HepG2 (cell line): ENCODE measurements around the gene RPS6KA2. TPM values are rescaled to one million over a fixed set of nuclear protein-coding genes. Genes with fewer than 3 reads are reported as not detected.

ENCODE experiments used
- ATAC-seq: fragments of 200-7000 bp; cut with Tn5 transposase; 3 replicates; pipeline ENCODE4 v1.9.1; 2020; ENCODE audit warnings: mild to moderate bottlenecking, moderate library complexity
- BruUV-seq: library from RNA; stranded (reverse); fragments of 400-500 nt; replicated peaks from 2 replicates; lab custom pipeline; 2021; lab: Mats Ljungman, UMichigan
- CTCF ChIA-PET: fragments of 300-600 bp; formaldehyde crosslinking; extraction: SDS; loops from one replicate; lab custom pipeline; 2021; ENCODE audit warnings: low total read pairs, inconsistent platforms, low intra/inter-chr PET ratio; lab: Yijun Ruan, JAX
- POLR2A ChIA-PET: fragments of 350-600 bp; sonication (Branson Sonifier 250); formaldehyde crosslinking; loops from one replicate; lab custom pipeline; 2020; ENCODE audit warnings: antibody characterized with exemption, inconsistent platforms; lab: Yijun Ruan, JAX
- DNase-seq: peaks from one replicate; pipeline ENCODE4 v3.0.0-alpha.2; 2015; ENCODE audit warnings: low spot score
- FAIRE-seq: peaks from 3 replicates; lab custom pipeline; 2011; peaks lifted over from hg19 to GRCh38; lab: Jason Lieb, UNC
- H2AFZ ChIP-seq: one replicate; pipeline ENCODE4 v1.6.1; 2011; ENCODE audit warnings: low read length, inconsistent platforms
- H3K27ac ChIP-seq: fragments of 300-600 bp; 3 replicates; pipeline ENCODE4 v1.8.0; 2011; ENCODE audit warnings: mixed run types, mild to moderate bottlenecking, mixed read lengths, low read length, inconsistent platforms; ENCODE audit not compliant: insufficient read depth; ENCODE audit errors: extremely low read length
- H3K27me3 ChIP-seq, 2 experiments: fragments of 200-600 bp in 1 of 2; 2 replicates in 1 of 2; 3 replicates in 1 of 2; pipeline versions ENCODE4 v1.6.0 to v1.8.0; 2011; ENCODE audit warnings: low read length in 2 of 2, mild to moderate bottlenecking in 2 of 2, moderate library complexity in 2 of 2, inconsistent platforms in 1 of 2; ENCODE audit not compliant: insufficient read depth in 2 of 2, control insufficient read depth in 1 of 2
- H3K36me3 ChIP-seq, 2 experiments: fragments of 200-600 bp in 1 of 2; replicated peaks in 1 of 2; 2 replicates in 1 of 2; 3 replicates in 1 of 2; pipeline versions ENCODE4 v1.5.1 to v1.8.0; 2011; ENCODE audit warnings: low read length in 2 of 2, inconsistent platforms in 1 of 2; ENCODE audit not compliant: insufficient read depth in 2 of 2, control insufficient read depth in 1 of 2
- H3K4me1 ChIP-seq: 2 replicates; pipeline ENCODE4 v1.5.1; 2012; ENCODE audit warnings: low read length, inconsistent platforms; ENCODE audit not compliant: insufficient read depth
- H3K4me2 ChIP-seq: 2 replicates; pipeline ENCODE4 v1.6.0; 2011; ENCODE audit warnings: low read depth, low read length, inconsistent platforms
- H3K4me3 ChIP-seq, 3 experiments: fragments of 200-600 bp in 1 of 3; sonication (generic), shearing (Covaris generic) in 1 of 3; replicated peaks in 1 of 3; 2 replicates each; pipeline ENCODE4 v1.5.1; 2011 to 2016; ENCODE audit warnings: low read length in 3 of 3, inconsistent platforms in 2 of 3, low read depth in 2 of 3, mild to moderate bottlenecking in 2 of 3, control low read depth in 1 of 3, mixed read lengths in 1 of 3; ENCODE audit not compliant: insufficient read depth in 1 of 3
- H3K79me2 ChIP-seq: one replicate; pipeline ENCODE4 v1.6.1; 2011; ENCODE audit warnings: low read length, inconsistent platforms; ENCODE audit not compliant: insufficient read depth
- H3K9ac ChIP-seq: 2 replicates; pipeline ENCODE4 v1.6.0; 2011; ENCODE audit warnings: mild to moderate bottlenecking, low read depth, low read length, inconsistent platforms; ENCODE audit not compliant: insufficient read depth
- H3K9me3 ChIP-seq: 2 replicates; pipeline ENCODE4 v1.5.1; 2012; ENCODE audit warnings: mild to moderate bottlenecking, low read length
- H4K20me1 ChIP-seq: 2 replicates; pipeline ENCODE4 v1.6.0; 2011; ENCODE audit warnings: inconsistent platforms, mild to moderate bottlenecking, low read length, moderate library complexity; ENCODE audit not compliant: insufficient read depth
- CCAR2 ChIP-seq: fragments of 200-400 bp; formaldehyde crosslinking; optimal IDR thresholded peaks from 2 replicates; pipeline ENCODE3; 2018; ENCODE audit warnings: low read depth, mild to moderate bottlenecking, low read length, moderate library complexity
- DNMT3B ChIP-seq: conservative IDR thresholded peaks from 2 replicates; pipeline ENCODE4 v1.6.1; 2016; ENCODE audit warnings: missing biosample characterization, control low read depth
- GABPA ChIP-seq, 2 experiments: IDR thresholded peaks; 2 replicates each; pipeline ENCODE4 v1.6.1; 2011 to 2016; ENCODE audit warnings: low read depth in 2 of 2, low read length in 1 of 2, missing biosample characterization in 1 of 2, missing genetic modification characterization in 1 of 2
- NFE2L1 ChIP-seq: sonication (generic); formaldehyde crosslinking; IDR thresholded peaks from 2 replicates; pipeline ENCODE4 v1.4.0; 2020; ENCODE audit warnings: missing genetic modification reagents, mild to moderate bottlenecking, borderline replicate concordance
- NR2C2 ChIP-seq: sonication (generic); formaldehyde crosslinking; IDR thresholded peaks from 2 replicates; pipeline ENCODE4 v1.4.0; 2020; ENCODE audit warnings: missing genetic modification reagents, mild to moderate bottlenecking, moderate library complexity, borderline replicate concordance
- SMYD3 ChIP-seq: sonication (generic); formaldehyde crosslinking; IDR thresholded peaks from 2 replicates; pipeline ENCODE4 v1.8.1; 2023; ENCODE audit warnings: mild to moderate bottlenecking, missing genetic modification reagents
- ZNF496 ChIP-seq: sonication (generic); formaldehyde crosslinking; IDR thresholded peaks from 2 replicates; pipeline ENCODE4 v1.8.1; 2023; ENCODE audit warnings: mild to moderate bottlenecking, moderate library complexity, missing genetic modification reagents; ENCODE audit not compliant: insufficient replicate concordance
- WGBS: methylation state at CpG from one replicate; pipeline ENCODE4 v1.1.6; 2017; ENCODE audit warnings: low lambda C conversion rate; 5-methylcytosine and 5-hydroxymethylcytosine counted together
- in situ Hi-C: cut with HindIII; loops from 2 replicates; pipeline ENCODE4 v1.10.0; 2017; ENCODE audit warnings: low pct_unique_long_range_greater_than_20kb; ENCODE audit not compliant: extremely low pct_ligation_motif_present
- intact Hi-C: fragments of 100-400 bp; cut with micrococcal nuclease; formaldehyde crosslinking; loops from one replicate; pipeline ENCODE4 v1.10.0; 2022; ENCODE audit not compliant: unreplicated experiment
- polyA plus RNA-seq, 8 experiments: library from polyadenylated mRNA; depleted of rRNA in 3 of 8; stranded (reverse) in 7 of 8; unstranded in 1 of 8; fragments of >200 nt; fragmentation: Illumina TruSeq in 4 of 8; extraction: Trizol in 4 of 8; gene quantifications; 2 replicates each; pipeline versions ENCODE4 v1.2.1 to v1.2.3, GENCODE V29; 2011 to 2016; ENCODE audit warnings: low read depth in 4 of 8, missing spikeins in 1 of 8, mixed read lengths in 1 of 8; ENCODE audit not compliant: insufficient read depth in 1 of 8
- total RNA-seq, 5 experiments: library from RNA; depleted of rRNA; stranded (reverse); fragments of >200 nt; fragmentation: Illumina TruSeq; extraction: Trizol; gene quantifications; 2 replicates each; pipeline ENCODE4 v1.2.3, GENCODE V29; 2016; ENCODE audit warnings: low read depth in 1 of 5
- TF ChIP-seq, protein P1 (sequence below): IDR thresholded peaks from 2 replicates; pipeline ENCODE4 v1.6.1; 2016; ENCODE audit warnings: low read depth, control low read depth
- TF ChIP-seq, protein P2 (sequence below): sonication (generic); formaldehyde crosslinking; IDR thresholded peaks from 2 replicates; pipeline ENCODE4 v1.5.0; 2020; ENCODE audit warnings: mild to moderate bottlenecking, missing genetic modification reagents, moderate library complexity
- TF ChIP-seq, protein P3 (sequence below): sonication (generic); formaldehyde crosslinking; IDR thresholded peaks from 2 replicates; pipeline ENCODE4 v1.4.0; 2020; ENCODE audit warnings: missing genetic modification reagents

RPS6KA2 gene
- total and polyA plus RNA-seq, 2 of the 13 experiments (the other 11 are each of a cell fraction or from before 2014, with no cell fraction given) = 0.22 to 0.38 TPM

DNA sequence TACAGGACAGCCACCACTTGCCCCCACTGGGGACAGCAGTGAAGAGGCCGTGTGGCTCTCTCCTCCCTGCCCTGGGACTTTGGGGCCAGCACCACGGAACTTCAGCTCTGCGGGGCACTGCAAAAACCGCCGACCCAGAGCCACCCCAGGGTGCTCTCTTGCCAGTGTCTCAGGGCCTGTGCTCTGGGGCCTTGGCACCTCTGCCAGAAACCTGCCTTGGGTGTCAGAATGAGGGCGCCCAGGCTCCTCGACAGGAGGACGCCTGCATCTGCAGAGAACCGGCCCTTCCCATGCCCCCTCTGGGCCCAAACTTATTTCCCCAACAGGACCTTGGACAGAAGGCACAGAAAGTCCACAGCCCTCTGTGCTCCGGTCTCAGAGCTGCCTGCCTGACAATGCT, 167.1 kb downstream of the RPS6KA2 start (continued):
- TF ChIP-seq, protein P1, sequence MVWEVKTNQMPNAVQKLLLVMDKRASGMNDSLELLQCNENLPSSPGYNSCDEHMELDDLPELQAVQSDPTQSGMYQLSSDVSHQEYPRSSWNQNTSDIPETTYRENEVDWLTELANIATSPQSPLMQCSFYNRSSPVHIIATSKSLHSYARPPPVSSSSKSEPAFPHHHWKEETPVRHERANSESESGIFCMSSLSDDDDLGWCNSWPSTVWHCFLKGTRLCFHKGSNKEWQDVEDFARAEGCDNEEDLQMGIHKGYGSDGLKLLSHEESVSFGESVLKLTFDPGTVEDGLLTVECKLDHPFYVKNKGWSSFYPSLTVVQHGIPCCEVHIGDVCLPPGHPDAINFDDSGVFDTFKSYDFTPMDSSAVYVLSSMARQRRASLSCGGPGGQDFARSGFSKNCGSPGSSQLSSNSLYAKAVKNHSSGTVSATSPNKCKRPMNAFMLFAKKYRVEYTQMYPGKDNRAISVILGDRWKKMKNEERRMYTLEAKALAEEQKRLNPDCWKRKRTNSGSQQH (CRISPR knock-in tag) = no peak

DNA sequence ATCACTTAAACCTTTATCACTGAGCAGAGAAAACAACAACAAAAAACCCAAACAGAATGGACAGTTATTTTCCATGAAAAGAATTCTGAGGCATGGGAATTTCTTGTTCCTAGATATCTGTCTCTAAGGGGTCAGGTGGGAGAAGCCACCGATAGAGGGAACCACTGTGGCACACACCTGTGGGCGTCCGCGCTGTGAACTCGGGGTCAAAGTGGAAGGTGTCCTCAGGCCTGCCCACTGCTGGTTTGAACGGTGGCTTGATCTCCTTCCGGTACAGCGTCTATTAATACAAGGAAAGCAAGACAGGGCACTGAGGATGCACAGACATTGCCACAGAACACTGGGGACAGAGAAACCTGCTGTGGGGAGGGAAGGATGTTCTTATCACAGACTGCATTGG, 167.8 kb downstream of the RPS6KA2 start:
- intact Hi-C loops = no loop called here
- in situ Hi-C loops = no loop called here
- ATAC-seq = no peak; the same call in 2 of the 3 replicates
- H3K79me2 ChIP-seq = no peaks in the 10 kb centered on the region
- no peaks in the 10 kb centered on the region for H3K36me3 ChIP-seq
- CTCF ChIA-PET = no interaction called here
- H4K20me1 ChIP-seq = no peaks in the 10 kb centered on the region
- H3K27ac ChIP-seq = no peak overlapping the region
- no peak overlapping the region for H3K4me3 ChIP-seq
- H3K4me1 ChIP-seq = no peaks in the 10 kb centered on the region
- H3K9ac ChIP-seq = no peak overlapping the region
- no TSS peak for BruUV-seq
- WGBS = 22% methylated on average over 8 of the region's 8 CpGs
- peaks cover 15 to 75% of the 10 kb centered on the region in 2 experiments; a peak in 4 of 5 replicates for H3K27me3 ChIP-seq
- H2AFZ ChIP-seq = no peak overlapping the region
- no peak for DNase-seq
- POLR2A ChIA-PET = no interaction called here
- no peaks in the 10 kb centered on the region for H3K9me3 ChIP-seq
- FAIRE-seq = no peak
- no peak overlapping the region for H3K4me2 ChIP-seq
- TF ChIP-seq, protein P2, sequence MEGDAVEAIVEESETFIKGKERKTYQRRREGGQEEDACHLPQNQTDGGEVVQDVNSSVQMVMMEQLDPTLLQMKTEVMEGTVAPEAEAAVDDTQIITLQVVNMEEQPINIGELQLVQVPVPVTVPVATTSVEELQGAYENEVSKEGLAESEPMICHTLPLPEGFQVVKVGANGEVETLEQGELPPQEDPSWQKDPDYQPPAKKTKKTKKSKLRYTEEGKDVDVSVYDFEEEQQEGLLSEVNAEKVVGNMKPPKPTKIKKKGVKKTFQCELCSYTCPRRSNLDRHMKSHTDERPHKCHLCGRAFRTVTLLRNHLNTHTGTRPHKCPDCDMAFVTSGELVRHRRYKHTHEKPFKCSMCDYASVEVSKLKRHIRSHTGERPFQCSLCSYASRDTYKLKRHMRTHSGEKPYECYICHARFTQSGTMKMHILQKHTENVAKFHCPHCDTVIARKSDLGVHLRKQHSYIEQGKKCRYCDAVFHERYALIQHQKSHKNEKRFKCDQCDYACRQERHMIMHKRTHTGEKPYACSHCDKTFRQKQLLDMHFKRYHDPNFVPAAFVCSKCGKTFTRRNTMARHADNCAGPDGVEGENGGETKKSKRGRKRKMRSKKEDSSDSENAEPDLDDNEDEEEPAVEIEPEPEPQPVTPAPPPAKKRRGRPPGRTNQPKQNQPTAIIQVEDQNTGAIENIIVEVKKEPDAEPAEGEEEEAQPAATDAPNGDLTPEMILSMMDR (CRISPR knock-in tag) = 0 out of 2 replicates have a peak, but pooled peaks have one; percentile 18
- TF ChIP-seq DNMT3B (CRISPR knock-in tag) (no peak), CCAR2 (no peak), NFE2L1 (no peak), GABPA (IDR thresholded peaks at IDR 0.05; ENCODE audit: low read depth, low read length) (no peak), GABPA (CRISPR knock-in tag; IDR thresholded peaks at IDR 0.05; ENCODE audit: low read depth) (peak; percentile 36; the same call in 1 of the 2 replicates), ZNF496 (no peak), SMYD3 (CRISPR knock-in tag) (no peak), NR2C2 (CRISPR knock-in tag) (peak; percentile 44; the same call in 1 of the 2 replicates)
- TF ChIP-seq, protein P3, sequence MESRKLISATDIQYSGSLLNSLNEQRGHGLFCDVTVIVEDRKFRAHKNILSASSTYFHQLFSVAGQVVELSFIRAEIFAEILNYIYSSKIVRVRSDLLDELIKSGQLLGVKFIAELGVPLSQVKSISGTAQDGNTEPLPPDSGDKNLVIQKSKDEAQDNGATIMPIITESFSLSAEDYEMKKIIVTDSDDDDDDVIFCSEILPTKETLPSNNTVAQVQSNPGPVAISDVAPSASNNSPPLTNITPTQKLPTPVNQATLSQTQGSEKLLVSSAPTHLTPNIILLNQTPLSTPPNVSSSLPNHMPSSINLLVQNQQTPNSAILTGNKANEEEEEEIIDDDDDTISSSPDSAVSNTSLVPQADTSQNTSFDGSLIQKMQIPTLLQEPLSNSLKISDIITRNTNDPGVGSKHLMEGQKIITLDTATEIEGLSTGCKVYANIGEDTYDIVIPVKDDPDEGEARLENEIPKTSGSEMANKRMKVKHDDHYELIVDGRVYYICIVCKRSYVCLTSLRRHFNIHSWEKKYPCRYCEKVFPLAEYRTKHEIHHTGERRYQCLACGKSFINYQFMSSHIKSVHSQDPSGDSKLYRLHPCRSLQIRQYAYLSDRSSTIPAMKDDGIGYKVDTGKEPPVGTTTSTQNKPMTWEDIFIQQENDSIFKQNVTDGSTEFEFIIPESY = peak; percentile 88
- TF ChIP-seq, all 625 proteins: peak for 4
